GM23338 (cell line): Measurements from ENCODE around the gene SGSM1. TPM values are rescaled to one million over a fixed set of nuclear protein-coding genes. Genes with fewer than 3 reads are reported as not detected.

ENCODE experiments used
- ATAC-seq: fragments of 200-7000 bp; cut with Tn5 transposase; 3 replicates; pipeline ENCODE4 v1.9.1; 2020
- DNase-seq: peaks from one replicate; pipeline ENCODE4 v3.0.0-alpha.2; 2015; ENCODE audit warnings: low spot score
- H2AFZ ChIP-seq: fragments of 200-600 bp; sonication (generic); 2 replicates; pipeline ENCODE4 v1.8.0; 2016; ENCODE audit warnings: antibody characterized with exemption, mild to moderate bottlenecking, moderate library complexity
- H3F3A ChIP-seq: fragments of 200-600 bp; sonication (generic); replicated peaks from 2 replicates; pipeline ENCODE4 v1.8.0; 2017; ENCODE audit warnings: antibody characterized with exemption, mixed run types, low read depth
- H3K27ac ChIP-seq: fragments of 200-600 bp; sonication (generic); 2 replicates; pipeline ENCODE4 v1.6.1; 2016; ENCODE audit warnings: low read depth
- H3K27me3 ChIP-seq: fragments of 200-600 bp; sonication (generic); 2 replicates; pipeline ENCODE4 v1.8.0; 2016; ENCODE audit warnings: mild to moderate bottlenecking, mixed run types, moderate library complexity; ENCODE audit not compliant: insufficient read depth
- H3K36me3 ChIP-seq: fragments of 200-600 bp; sonication (generic); 2 replicates; pipeline ENCODE4 v1.8.0; 2016; ENCODE audit warnings: mild to moderate bottlenecking; ENCODE audit not compliant: insufficient read depth
- H3K4me1 ChIP-seq: fragments of 200-600 bp; sonication (generic); 2 replicates; pipeline ENCODE4 v1.8.0; 2016; ENCODE audit warnings: mild to moderate bottlenecking, moderate library complexity; ENCODE audit not compliant: insufficient read depth
- H3K4me2 ChIP-seq: fragments of 200-600 bp; sonication (generic); 2 replicates; pipeline ENCODE4 v1.7.1; 2017; ENCODE audit warnings: mixed run types
- H3K4me3 ChIP-seq: fragments of 200-600 bp; sonication (generic); 2 replicates; pipeline ENCODE4 v1.6.1; 2016; ENCODE audit warnings: mixed run types
- H3K79me2 ChIP-seq: fragments of 200-600 bp; sonication (generic); replicated peaks from 2 replicates; pipeline ENCODE4 v1.8.0; 2017; ENCODE audit warnings: mild to moderate bottlenecking; ENCODE audit not compliant: insufficient read depth
- H3K9me2 ChIP-seq: fragments of 200-600 bp; sonication (generic); 2 replicates; pipeline ENCODE4 v1.8.0; 2017; ENCODE audit not compliant: insufficient read depth
- H4K20me1 ChIP-seq: fragments of 200-600 bp; sonication (generic); replicated peaks from 2 replicates; pipeline ENCODE4 v1.8.0; 2017; ENCODE audit warnings: mild to moderate bottlenecking; ENCODE audit not compliant: insufficient read depth
- H3K27ac Mint-ChIP-seq: 2 replicates; pipeline ENCODE4 v1.8.0; 2020; ENCODE audit warnings: inconsistent platforms, mild to moderate bottlenecking, moderate library complexity, mixed read lengths
- H3K27me3 Mint-ChIP-seq: 3 replicates; pipeline ENCODE4 v1.8.0; 2022; ENCODE audit warnings: low read depth, mild to moderate bottlenecking, moderate library complexity, mixed read lengths, inconsistent platforms; ENCODE audit not compliant: insufficient read depth, poor library complexity
- H3K36me3 Mint-ChIP-seq: 3 replicates; pipeline ENCODE4 v1.8.0; 2021; ENCODE audit warnings: low read depth, mild to moderate bottlenecking, inconsistent platforms, moderate library complexity, mixed read lengths
- H3K4me1 Mint-ChIP-seq: 3 replicates; pipeline ENCODE4 v1.8.0; 2020; ENCODE audit warnings: mild to moderate bottlenecking, inconsistent platforms, mixed read lengths
- H3K4me3 Mint-ChIP-seq: 3 replicates; pipeline ENCODE4 v1.8.0; 2021; ENCODE audit warnings: moderate library complexity, mild to moderate bottlenecking, inconsistent platforms, mixed read lengths
- H3K9me3 Mint-ChIP-seq: 3 replicates; pipeline ENCODE4 v1.8.0; 2020; ENCODE audit warnings: moderate library complexity, mild to moderate bottlenecking, inconsistent platforms, mixed read lengths
- ETS1 ChIP-seq: IDR thresholded peaks from 2 replicates; pipeline ENCODE4 v1.6.1; 2016; ENCODE audit warnings: antibody characterized with exemption
- EZH2phosphoT487 ChIP-seq: fragments of 200-600 bp; sonication (generic); IDR thresholded peaks from one replicate; pipeline ENCODE4 v1.8.1; 2018; ENCODE audit warnings: antibody characterized with exemption; ENCODE audit not compliant: unreplicated experiment
- REST ChIP-seq: IDR thresholded peaks from one replicate; pipeline ENCODE4 v1.6.1; 2018; ENCODE audit warnings: antibody characterized with exemption; ENCODE audit not compliant: unreplicated experiment
- STAT1 ChIP-seq: IDR thresholded peaks from one replicate; pipeline ENCODE4 v1.6.1; 2016; ENCODE audit warnings: antibody characterized with exemption; ENCODE audit not compliant: unreplicated experiment
- ZNF114 ChIP-seq: fragments of 250-450 bp; sonication (Bioruptor Pico); IDR thresholded peaks from 2 replicates; pipeline ENCODE4 v1.5.0; 2020; ENCODE audit warnings: mild to moderate bottlenecking, moderate library complexity
- ZNF331 ChIP-seq: fragments of 250-450 bp; sonication (Bioruptor Pico); IDR thresholded peaks from 2 replicates; pipeline ENCODE4 v1.5.0; 2020; ENCODE audit warnings: low read depth, mild to moderate bottlenecking, moderate library complexity
- polyA plus RNA-seq: library from polyadenylated mRNA; unstranded; fragments of >200 nt; fragmentation: Nextera tagmentation; extraction: Ambion mirVana; gene quantifications from 2 replicates; pipeline ENCODE4 v1.2.1, GENCODE V29; 2016
- total RNA-seq: library from RNA; depleted of rRNA; stranded (reverse); fragments of >200 nt; shearing (Covaris generic); gene quantifications from 2 replicates; pipeline ENCODE4 v1.2.3, GENCODE V29; 2014

The SGSM1 gene
- total and polyA plus RNA-seq, 2 experiments from 2014 or later: 4.7 to 5.4 TPM

GRCh38 chr22:24954856-24955255 is 148.8 kb downstream of the SGSM1 start:
- H3K27me3 Mint-ChIP-seq: peaks cover 28% of the 10 kb centered on the region
- no peak overlapping the region; the same call in 2 of the 3 replicates for H3K4me3 Mint-ChIP-seq
- no peaks in the 10 kb centered on the region for H3K36me3 ChIP-seq
- H3F3A ChIP-seq: peaks cover 9% of the 10 kb centered on the region; the same call in 1 of the 2 replicates
- no peak overlapping the region for H3K4me2 ChIP-seq
- H3K36me3 Mint-ChIP-seq: peaks cover 6% of the 10 kb centered on the region; the same call in 1 of the 3 replicates
- H2AFZ ChIP-seq: no peak overlapping the region
- peaks cover 50% of the 10 kb centered on the region for H3K79me2 ChIP-seq
- peaks cover 4% of the 10 kb centered on the region; the same call in 1 of the 2 replicates for H4K20me1 ChIP-seq
- H3K4me1 ChIP-seq: peaks cover 13% of the 10 kb centered on the region
- no peak overlapping the region for H3K27ac ChIP-seq
- TF ChIP-seq ZNF331 (no peak), EZH2phosphoT487 (no peak), ETS1 (no peak), ZNF114 (CRISPR knock-in tag) (no peak), REST (no peak)
- no peaks in the 10 kb centered on the region for H3K9me3 Mint-ChIP-seq
- H3K4me1 Mint-ChIP-seq: peaks cover 29% of the 10 kb centered on the region
- H3K4me3 ChIP-seq: no peak overlapping the region
- DNase-seq: no peak
- no peaks in the 10 kb centered on the region for H3K9me2 ChIP-seq
- H3K27ac Mint-ChIP-seq: no peak overlapping the region
- peaks cover 9% of the 10 kb centered on the region; the same call in 1 of the 2 replicates for H3K27me3 ChIP-seq
- ATAC-seq: no peak

- Histone ChIP-seq H3K27ac (no peak overlapping the region), H3K36me3 (no peaks in the 10 kb centered on the region), H2AFZ (no peak overlapping the region), H3K4me1 (peaks cover 12% of the 10 kb centered on the region), H3K27me3 (peaks cover 9% of the 10 kb centered on the region; the same call in 1 of the 2 replicates), H3K4me2 (no peak overlapping the region), H3K79me2 (peaks cover 71% of the 10 kb centered on the region), H3F3A (0 out of 2 replicates have a peak, but pooled peaks cover 9% of the 10 kb centered on the region), H3K9me2 (no peaks in the 10 kb centered on the region), H3K4me3 (no peak overlapping the region), H4K20me1 (peaks cover 4% of the 10 kb centered on the region; the same call in 1 of the 2 replicates)
- H3K4me1 Mint-ChIP-seq: peaks cover 16% of the 10 kb centered on the region
- DNase-seq (no peak), ATAC-seq (no peak)
- no peaks in the 10 kb centered on the region for H3K9me3 Mint-ChIP-seq
- H3K27ac Mint-ChIP-seq: no peak overlapping the region
- peaks cover 23% of the 10 kb centered on the region for H3K27me3 Mint-ChIP-seq
- no peak for TF ChIP-seq STAT1
- H3K36me3 Mint-ChIP-seq: peaks cover 12% of the 10 kb centered on the region; the same call in 2 of the 3 replicates
- no peak overlapping the region for H3K4me3 Mint-ChIP-seq
Observed at GRCh38 chr22:24957043-24957442, 151.0 kb downstream of the SGSM1 start.
